Mesenchymal stem cell (in vitro differentiated cells and primary cell): ENCODE results near the gene CAPZA1.

Source experiments
- DNase-seq: peaks from one replicate; pipeline ENCODE4 v3.0.0-alpha.2; 2013
- H2AFZ ChIP-seq: one replicate; pipeline ENCODE4 v1.6.1; 2013; ENCODE audit warnings: low read depth, mild to moderate bottlenecking, control low read depth, inconsistent platforms, low read length, moderate library complexity
- H2AK5ac ChIP-seq: 2 replicates; pipeline ENCODE4 v1.6.1; 2013; ENCODE audit warnings: low read length, moderate library complexity, mild to moderate bottlenecking, inconsistent platforms; ENCODE audit not compliant: severe bottlenecking
- H2BK120ac ChIP-seq: one replicate; pipeline ENCODE4 v1.6.1; 2013; ENCODE audit warnings: low read depth, mild to moderate bottlenecking, inconsistent platforms, low read length, moderate library complexity
- H2BK12ac ChIP-seq, 2 experiments: one replicate each; pipeline ENCODE4 v1.6.1; 2013; ENCODE audit warnings: inconsistent platforms in 2 of 2, low read length in 2 of 2, mild to moderate bottlenecking in 2 of 2, moderate library complexity in 2 of 2, control low read depth in 1 of 2
- H2BK15ac ChIP-seq: one replicate; pipeline ENCODE4 v1.6.1; 2013; ENCODE audit warnings: mild to moderate bottlenecking, low read depth, inconsistent platforms; ENCODE audit not compliant: poor library complexity, severe bottlenecking
- H2BK5ac ChIP-seq: 2 replicates; pipeline ENCODE4 v1.6.1; 2013; ENCODE audit warnings: low read depth, mild to moderate bottlenecking, low read length, control low read depth, inconsistent platforms; ENCODE audit not compliant: poor library complexity, severe bottlenecking
- H3K14ac ChIP-seq, 2 experiments: one replicate each; pipeline ENCODE4 v1.6.1; 2013; ENCODE audit warnings: inconsistent platforms in 2 of 2, low read length in 2 of 2, control low read depth in 1 of 2, mild to moderate bottlenecking in 1 of 2, moderate library complexity in 1 of 2
- H3K18ac ChIP-seq, 2 experiments: one replicate each; pipeline ENCODE4 v1.6.1; 2013; ENCODE audit warnings: inconsistent platforms in 2 of 2, low read length in 2 of 2, control low read depth in 1 of 2, low read depth in 1 of 2, mild to moderate bottlenecking in 1 of 2
- H3K23ac ChIP-seq, 2 experiments: one replicate each; pipeline ENCODE4 v1.6.1; 2013; ENCODE audit warnings: inconsistent platforms in 2 of 2, low read length in 2 of 2, mild to moderate bottlenecking in 2 of 2, moderate library complexity in 2 of 2, control low read depth in 1 of 2
- H3K27ac ChIP-seq: 2 replicates; pipeline ENCODE4 v1.5.1; 2013; ENCODE audit warnings: mild to moderate bottlenecking, moderate library complexity, low read length, control low read depth, inconsistent platforms; ENCODE audit not compliant: poor library complexity, severe bottlenecking
- H3K27me3 ChIP-seq, 2 experiments: 2 replicates each; pipeline versions ENCODE4 v1.6.1 to v1.7.0; 2013; ENCODE audit warnings: low read length in 2 of 2, mild to moderate bottlenecking in 2 of 2, moderate library complexity in 2 of 2, control low read depth in 1 of 2, inconsistent platforms in 1 of 2; ENCODE audit not compliant: control insufficient read depth in 1 of 2, insufficient read depth in 1 of 2
- H3K36me3 ChIP-seq, 2 experiments: 2 replicates each; pipeline versions ENCODE4 v1.6.1 to v1.7.0; 2013; ENCODE audit warnings: low read length in 2 of 2, control low read depth in 1 of 2, inconsistent platforms in 1 of 2, low read depth in 1 of 2, mild to moderate bottlenecking in 1 of 2; ENCODE audit not compliant: insufficient read depth in 2 of 2, control insufficient read depth in 1 of 2
- H3K4ac ChIP-seq, 2 experiments: one replicate each; pipeline ENCODE4 v1.6.1; 2013; ENCODE audit warnings: inconsistent platforms in 2 of 2, low read length in 2 of 2, mild to moderate bottlenecking in 2 of 2, moderate library complexity in 2 of 2, control low read depth in 1 of 2, low read depth in 1 of 2
- H3K4me1 ChIP-seq: 2 replicates; pipeline ENCODE4 v1.6.1; 2013; ENCODE audit warnings: low read depth, low read length, control low read depth; ENCODE audit not compliant: control insufficient read depth, insufficient read depth
- H3K4me2 ChIP-seq: 2 replicates; pipeline ENCODE4 v1.6.1; 2013; ENCODE audit warnings: low read length, mild to moderate bottlenecking, inconsistent platforms; ENCODE audit not compliant: poor library complexity, severe bottlenecking
- H3K4me3 ChIP-seq, 2 experiments: 2 replicates each; pipeline versions ENCODE4 v1.5.1 to v1.7.0; 2013; ENCODE audit warnings: low read length in 2 of 2, mild to moderate bottlenecking in 2 of 2, control low read depth in 1 of 2, low read depth in 1 of 2; ENCODE audit not compliant: insufficient read depth in 1 of 2
- H3K79me1 ChIP-seq: replicated peaks from 2 replicates; pipeline ENCODE4 v1.6.1; 2013; ENCODE audit warnings: mild to moderate bottlenecking, control low read depth, low read length, inconsistent platforms; ENCODE audit not compliant: poor library complexity, severe bottlenecking
- H3K9ac ChIP-seq: 2 replicates; pipeline ENCODE4 v1.7.0; 2013; ENCODE audit warnings: mild to moderate bottlenecking, low read length, moderate library complexity
- H3K9me3 ChIP-seq: 2 replicates; pipeline ENCODE4 v1.7.0; 2013; ENCODE audit warnings: mild to moderate bottlenecking, low read length; ENCODE audit not compliant: control insufficient read depth
- H4K8ac ChIP-seq: one replicate; pipeline ENCODE4 v1.6.1; 2013; ENCODE audit warnings: inconsistent platforms, mild to moderate bottlenecking, low read length, moderate library complexity
- H4K91ac ChIP-seq: one replicate; pipeline ENCODE4 v1.6.1; 2013; ENCODE audit warnings: mild to moderate bottlenecking, low read length, inconsistent platforms
- WGBS: methylation state at CpG from one replicate; pipeline ENCODE4 v1.1.7; 2013; ENCODE audit warnings: mixed read lengths; 5-methylcytosine and 5-hydroxymethylcytosine counted together

The CAPZA1 gene

GRCh38 chr1:112695276-112695675 is 75.6 kb downstream of the CAPZA1 start:
- no peak for DNase-seq
- Histone ChIP-seq H3K9ac (no peak overlapping the region), H2BK5ac (no peak overlapping the region), H3K36me3 (peaks cover 81 to 91% of the 10 kb centered on the region in 2 experiments), H3K4me1 (peaks cover 20% of the 10 kb centered on the region), H3K4ac (no peak overlapping the region), H4K91ac (no peak overlapping the region), H2BK120ac (no peak overlapping the region), H3K79me1 (peaks cover 19% of the 10 kb centered on the region), H3K27me3 (no peaks in the 10 kb centered on the region), H2AFZ (no peak overlapping the region), H2AK5ac (no peak overlapping the region), H3K23ac (no peak overlapping the region), H3K18ac (no peak overlapping the region), H3K9me3 (no peaks in the 10 kb centered on the region), H3K14ac (no peak overlapping the region), H2BK12ac (no peak overlapping the region), H4K8ac (no peak overlapping the region), H3K4me2 (no peak overlapping the region), H3K27ac (no peak overlapping the region), H3K4me3 (no peak overlapping the region), H2BK15ac (no peak overlapping the region)
- WGBS: over 99% methylated on average over 9 of the region's 9 CpGs

GRCh38 chr1:112696578-112697314 is 77.1 kb downstream of the CAPZA1 start:
- Histone ChIP-seq H2BK15ac (no peak overlapping the region), H3K23ac (no peak overlapping the region), H2AK5ac (no peak overlapping the region), H3K4ac (no peak overlapping the region), H3K18ac (no peak overlapping the region), H3K36me3 (peaks cover 86% of the 10 kb centered on the region in 2 experiments), H3K4me1 (peaks cover 31% of the 10 kb centered on the region), H3K14ac (no peak overlapping the region), H2BK12ac (no peak overlapping the region), H3K9ac (no peak overlapping the region), H2BK5ac (no peak overlapping the region), H3K27me3 (no peaks in the 10 kb centered on the region), H2AFZ (no peak overlapping the region), H4K8ac (no peak overlapping the region), H3K9me3 (no peaks in the 10 kb centered on the region), H4K91ac (no peak overlapping the region), H3K79me1 (peaks cover 18% of the 10 kb centered on the region), H3K27ac (no peak overlapping the region), H2BK120ac (no peak overlapping the region), H3K4me3 (no peak overlapping the region), H3K4me2 (no peak overlapping the region)
- DNase-seq: no peak
- WGBS: 98% methylated on average over 7 of the region's 7 CpGs

GRCh38 chr1:112697781-112698201 is 78.2 kb downstream of the CAPZA1 start:
- H3K27me3 ChIP-seq: no peaks in the 10 kb centered on the region
- no peak overlapping the region for H2BK15ac ChIP-seq
- no peak overlapping the region for H3K4me2 ChIP-seq
- H4K91ac ChIP-seq: peak overlapping the region; percentile 15
- no peak overlapping the region for H2BK12ac ChIP-seq
- peaks cover 86% of the 10 kb centered on the region in 2 experiments for H3K36me3 ChIP-seq
- no peak overlapping the region for H2BK120ac ChIP-seq
- no peak overlapping the region for H2BK5ac ChIP-seq
- no peak overlapping the region for H4K8ac ChIP-seq
- no peak overlapping the region for H2AFZ ChIP-seq
- H2AK5ac ChIP-seq: no peak overlapping the region
- H3K9ac ChIP-seq: no peak overlapping the region
- H3K4me3 ChIP-seq: no peak overlapping the region
- peaks cover 39% of the 10 kb centered on the region for H3K4me1 ChIP-seq
- DNase-seq: no peak
- H3K14ac ChIP-seq: no peak overlapping the region
- H3K4ac ChIP-seq: no peak overlapping the region
- no peak overlapping the region for H3K18ac ChIP-seq
- no peaks in the 10 kb centered on the region for H3K9me3 ChIP-seq
- peaks cover 12% of the 10 kb centered on the region for H3K79me1 ChIP-seq
- no peak overlapping the region for H3K27ac ChIP-seq
- no peak overlapping the region for H3K23ac ChIP-seq
- 100% methylated on average over 9 of the region's 9 CpGs for whole genome bisulfite sequencing

GRCh38 chr1:112698366-112699310 is 79.0 kb downstream of the CAPZA1 start:
- H3K9me3 ChIP-seq: no peaks in the 10 kb centered on the region
- H3K4me3 ChIP-seq: no peak overlapping the region

More at GRCh38 chr1:112698366-112699310, 79.0 kb downstream of the CAPZA1 start:
- no peak overlapping the region for H4K8ac ChIP-seq
- H3K27me3 ChIP-seq: no peaks in the 10 kb centered on the region
- H3K23ac ChIP-seq: no peak overlapping the region
- peak overlapping the region; percentile 2 for H2BK15ac ChIP-seq
- H3K36me3 ChIP-seq: peaks cover 87 to 88% of the 10 kb centered on the region in 2 experiments
- H3K9ac ChIP-seq: no peak overlapping the region
- H2AFZ ChIP-seq: no peak overlapping the region
- peaks cover 11% of the 10 kb centered on the region for H3K79me1 ChIP-seq
- no peak overlapping the region for H2BK5ac ChIP-seq
- no peak overlapping the region for H3K4me2 ChIP-seq
- H2BK12ac ChIP-seq: no peak overlapping the region
- H3K4ac ChIP-seq: no peak overlapping the region
- DNase-seq: no peak
- no peak overlapping the region for H2AK5ac ChIP-seq
- no peak overlapping the region for H3K14ac ChIP-seq
- 84% methylated on average over 17 of the region's 17 CpGs for whole genome bisulfite sequencing
- H4K91ac ChIP-seq: no peak overlapping the region
- no peak overlapping the region for H2BK120ac ChIP-seq
- H3K4me1 ChIP-seq: peaks cover 44% of the 10 kb centered on the region
- no peak overlapping the region for H3K27ac ChIP-seq
- H3K18ac ChIP-seq: no peak overlapping the region
